Neural progenitor cell (in vitro differentiated cells): ENCODE data around the gene TPSB2.

Source experiments
- CTCF ChIP-seq: fragments of 200-600 bp; sonication (generic); IDR thresholded peaks from 2 replicates; pipeline ENCODE4 v1.5.1; 2017; ENCODE audit warnings: antibody characterized with exemption, mild to moderate bottlenecking
- EZH2 ChIP-seq: fragments of 200-600 bp; sonication (generic); IDR thresholded peaks from 2 replicates; pipeline ENCODE4 v1.6.1; 2017; ENCODE audit warnings: antibody characterized with exemption, mild to moderate bottlenecking, moderate library complexity
- EZH2phosphoT487 ChIP-seq: fragments of 200-600 bp; sonication (generic); IDR thresholded peaks from 2 replicates; pipeline ENCODE4 v1.6.1; 2017; ENCODE audit warnings: antibody characterized with exemption

GRCh38 chr16:1237990-1238389, 8.0 kb upstream of the TPSB2 start:
- TF ChIP-seq CTCF, result no peak
- no peak for TF ChIP-seq EZH2
- TF ChIP-seq EZH2phosphoT487, result no peak
